Mononuclear cell (primary cell): ENCODE measurements around the gene TRPM6. TPM values are rescaled to one million over a fixed set of nuclear protein-coding genes. Genes with fewer than 3 reads are reported as not detected.

Experiments
- H3K27me3 ChIP-seq: 2 replicates; pipeline ENCODE4 v1.6.0; 2011; ENCODE audit warnings: low read length, control low read depth; ENCODE audit not compliant: insufficient read depth
- H3K4me1 ChIP-seq: 2 replicates; pipeline ENCODE4 v1.5.1; 2011; ENCODE audit warnings: mild to moderate bottlenecking, low read length, control low read depth; ENCODE audit not compliant: insufficient read depth
- H3K4me3 ChIP-seq: 2 replicates; pipeline ENCODE4 v1.5.1; 2011; ENCODE audit warnings: mild to moderate bottlenecking, low read length, moderate library complexity
- H3K9me3 ChIP-seq: 2 replicates; pipeline ENCODE4 v1.5.1; 2011; ENCODE audit warnings: low read depth, mild to moderate bottlenecking, control low read depth, low read length
- total RNA-seq: library from RNA; depleted of rRNA; stranded (reverse); fragments of >200 nt; gene quantifications from one replicate; pipeline ENCODE4 v1.2.3, GENCODE V29; 2012

Gene TRPM6
- total RNA-seq, 1 donor, result 0.31 TPM

DNA sequence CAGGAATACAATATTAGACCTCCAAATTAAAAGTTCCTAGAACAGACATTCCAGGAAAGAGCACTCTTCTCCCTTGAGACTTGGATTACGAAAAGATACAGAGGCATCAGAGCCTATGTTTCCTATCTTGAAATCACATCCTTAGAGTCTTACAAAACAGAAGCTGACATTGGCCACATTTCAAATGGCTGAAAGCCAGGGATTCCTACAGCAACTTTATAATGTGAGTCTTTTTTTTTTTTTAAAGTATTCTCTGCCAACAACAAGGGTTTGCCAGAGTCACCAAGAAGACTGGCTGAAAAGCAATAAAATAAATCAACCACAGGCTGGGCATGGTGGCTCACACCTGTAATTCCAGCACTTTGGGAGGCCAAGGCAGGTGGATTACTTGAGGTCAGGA, 63.1 kb downstream of the TRPM6 start:
- no peaks in the 10 kb centered on the region for H3K4me1 ChIP-seq
- H3K4me3 ChIP-seq, result no peak overlapping the region
- H3K27me3 ChIP-seq, result no peaks in the 10 kb centered on the region
- H3K9me3 ChIP-seq, result no peaks in the 10 kb centered on the region

DNA sequence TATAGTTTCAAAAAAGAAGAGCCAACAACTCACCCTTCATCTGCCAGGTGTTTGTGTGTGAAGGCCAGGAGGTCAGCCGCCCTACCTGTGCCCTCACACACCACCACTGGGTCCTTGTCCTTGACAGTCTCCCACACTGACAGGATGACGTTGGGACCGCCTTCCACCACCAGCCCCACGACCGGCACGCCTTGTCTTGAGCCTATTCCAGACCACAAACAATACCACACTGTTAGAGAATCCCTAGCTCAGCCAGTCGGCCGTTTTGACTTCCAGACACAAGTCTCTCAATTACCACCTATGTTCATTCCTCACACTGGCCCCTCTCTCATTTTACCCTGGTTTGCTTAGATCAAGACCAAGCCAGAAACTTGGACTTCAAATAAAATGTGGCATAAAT, 66.1 kb downstream of the TRPM6 start:
- Histone ChIP-seq H3K9me3 (no peaks in the 10 kb centered on the region), H3K27me3 (no peaks in the 10 kb centered on the region), H3K4me3 (no peak overlapping the region), H3K4me1 (no peaks in the 10 kb centered on the region)

DNA sequence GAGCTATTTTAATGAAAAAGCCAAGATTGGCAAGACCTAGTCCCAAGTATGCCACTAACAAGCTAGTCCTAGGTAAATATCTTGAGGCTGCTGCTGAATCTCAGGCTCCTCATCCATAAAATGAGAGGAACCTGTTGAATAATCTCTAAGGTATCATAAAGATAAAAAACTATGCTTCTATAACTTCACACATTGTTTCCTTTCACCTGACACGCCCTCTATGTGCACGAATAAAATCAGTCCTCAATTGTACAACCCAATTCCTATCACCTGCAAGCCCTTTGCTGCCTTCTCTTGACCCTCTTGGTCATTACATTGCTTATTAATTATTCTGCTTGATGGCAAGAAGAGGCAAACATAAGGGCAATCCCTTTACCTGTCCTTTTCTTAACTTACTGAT, 69.9 kb downstream of the TRPM6 start:
- H3K4me1 ChIP-seq, result no peaks in the 10 kb centered on the region
- no peak overlapping the region for H3K4me3 ChIP-seq
- H3K27me3 ChIP-seq, result no peaks in the 10 kb centered on the region
- H3K9me3 ChIP-seq, result no peaks in the 10 kb centered on the region

DNA sequence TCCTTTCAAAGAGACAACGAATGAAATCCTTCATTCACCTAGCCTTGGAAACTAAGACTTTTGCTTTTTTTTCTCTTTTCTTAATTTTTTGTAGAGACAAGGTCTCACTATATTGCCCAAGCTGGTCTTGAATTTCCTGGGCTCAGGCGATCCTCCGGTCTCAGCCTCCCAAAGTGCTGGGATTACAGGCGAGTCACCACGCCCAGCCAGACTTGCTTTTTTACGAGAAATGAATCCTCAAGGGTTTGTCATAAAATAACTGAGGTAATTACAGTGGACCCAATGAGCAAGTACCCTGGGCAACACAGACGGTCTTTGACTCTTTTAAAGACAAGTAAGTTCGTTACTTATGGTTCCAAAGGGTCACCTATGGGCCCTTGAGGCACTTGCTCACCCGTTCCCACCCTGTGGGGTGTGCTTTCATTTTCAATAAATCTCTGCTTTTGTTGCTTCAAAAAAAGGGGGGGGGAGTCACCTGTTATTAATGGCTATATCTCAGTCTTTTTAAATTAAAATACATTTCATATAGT, 70.4 kb downstream of the TRPM6 start:
- Histone ChIP-seq H3K27me3 (no peaks in the 10 kb centered on the region), H3K4me3 (no peak overlapping the region), H3K9me3 (no peaks in the 10 kb centered on the region), H3K4me1 (no peaks in the 10 kb centered on the region)

DNA sequence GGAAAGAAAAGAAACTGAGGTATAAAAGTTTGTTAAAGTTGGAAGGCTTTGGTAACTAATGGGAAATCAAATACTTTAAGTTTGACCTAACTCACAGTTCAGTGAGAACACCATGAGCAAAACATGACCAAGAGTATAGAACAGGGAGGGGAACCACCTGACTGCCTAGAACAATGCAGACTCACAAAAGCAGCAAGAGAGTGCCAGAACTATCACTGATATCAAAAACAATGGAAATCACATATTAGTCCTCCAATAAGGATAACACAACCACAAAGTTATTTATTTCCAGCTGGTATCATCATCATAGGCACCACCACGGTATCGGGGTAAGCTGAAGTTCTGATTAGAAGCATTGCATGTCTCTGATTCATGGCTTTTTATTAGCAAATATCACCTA, 77.5 kb downstream of the TRPM6 start:
- Histone ChIP-seq H3K27me3 (peaks cover 2% of the 10 kb centered on the region), H3K4me3 (no peak overlapping the region), H3K4me1 (no peaks in the 10 kb centered on the region), H3K9me3 (no peaks in the 10 kb centered on the region)

DNA sequence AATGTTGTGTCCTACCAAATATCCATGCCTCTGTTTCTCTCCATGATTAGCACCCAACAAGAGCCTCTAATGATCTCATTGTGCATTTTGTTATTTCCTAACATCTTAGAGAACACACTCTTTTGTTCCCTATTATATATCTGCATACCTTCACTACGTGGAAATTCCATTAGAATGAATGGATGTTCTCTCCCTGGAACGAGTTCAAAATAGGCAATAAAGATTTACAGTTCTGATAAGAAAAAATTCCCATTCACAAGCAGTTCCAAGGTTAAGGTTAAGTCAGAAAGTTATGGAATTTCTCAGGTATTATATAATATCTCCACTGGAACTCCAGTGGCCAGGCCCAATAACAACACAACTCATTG, 83.7 kb downstream of the TRPM6 start:
- Histone ChIP-seq H3K4me3 (no peak overlapping the region), H3K9me3 (no peaks in the 10 kb centered on the region), H3K4me1 (no peaks in the 10 kb centered on the region), H3K27me3 (peaks cover 5% of the 10 kb centered on the region)

DNA sequence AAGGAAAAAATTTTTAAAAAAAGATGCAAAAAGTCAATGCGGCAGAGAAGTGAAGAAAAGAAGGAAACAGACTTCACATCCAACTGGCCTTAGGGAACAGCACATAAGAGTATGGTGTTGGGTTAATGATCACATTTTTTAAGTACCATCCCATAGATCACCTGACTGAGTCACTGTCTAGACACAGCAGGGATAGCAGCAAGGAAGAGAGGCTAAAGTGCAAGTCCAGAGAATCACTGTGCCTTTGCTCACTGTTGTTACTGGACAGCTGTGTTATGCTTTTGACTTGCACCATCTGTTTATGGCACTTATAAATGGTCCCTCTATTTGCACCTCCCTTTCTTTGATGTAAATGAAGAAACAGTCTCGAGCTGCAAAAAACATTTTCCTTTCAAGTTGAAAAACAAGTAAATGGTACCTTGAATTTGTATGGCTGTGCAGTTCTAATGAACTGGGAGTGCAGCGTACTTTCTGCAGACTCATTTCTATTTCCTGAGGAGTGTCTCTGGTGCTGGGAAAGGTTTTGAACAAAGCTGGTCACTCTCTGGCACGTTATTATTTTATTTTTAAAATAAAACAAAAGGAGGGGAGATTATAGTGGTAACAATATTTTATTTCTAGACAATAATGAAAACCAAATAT, 84.2 kb downstream of the TRPM6 start:
- Histone ChIP-seq H3K4me3 (no peak overlapping the region), H3K27me3 (peaks cover 5% of the 10 kb centered on the region), H3K4me1 (no peaks in the 10 kb centered on the region), H3K9me3 (no peaks in the 10 kb centered on the region)

DNA sequence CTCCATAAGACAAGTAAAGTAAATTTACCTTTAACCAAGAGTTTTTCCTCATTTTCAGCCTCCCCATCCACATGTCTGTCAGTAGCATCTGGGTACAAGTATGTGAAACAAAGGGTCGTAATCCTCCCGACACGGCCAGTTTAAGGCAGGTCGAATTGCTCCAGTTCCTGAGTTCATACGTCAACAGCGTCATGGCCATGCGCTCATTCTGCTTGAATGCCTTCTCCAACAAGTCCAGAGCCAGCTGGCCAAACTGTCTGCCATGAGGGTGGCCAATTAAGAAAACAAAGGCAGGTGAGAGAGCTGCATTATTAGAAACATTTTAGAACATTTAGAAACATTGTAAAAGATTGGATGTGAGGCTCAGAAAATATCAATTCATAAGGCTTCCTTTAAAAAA, 87.5 kb downstream of the TRPM6 start:
- Histone ChIP-seq H3K27me3 (peaks cover 5% of the 10 kb centered on the region), H3K9me3 (no peaks in the 10 kb centered on the region), H3K4me1 (no peaks in the 10 kb centered on the region), H3K4me3 (no peak overlapping the region)

DNA sequence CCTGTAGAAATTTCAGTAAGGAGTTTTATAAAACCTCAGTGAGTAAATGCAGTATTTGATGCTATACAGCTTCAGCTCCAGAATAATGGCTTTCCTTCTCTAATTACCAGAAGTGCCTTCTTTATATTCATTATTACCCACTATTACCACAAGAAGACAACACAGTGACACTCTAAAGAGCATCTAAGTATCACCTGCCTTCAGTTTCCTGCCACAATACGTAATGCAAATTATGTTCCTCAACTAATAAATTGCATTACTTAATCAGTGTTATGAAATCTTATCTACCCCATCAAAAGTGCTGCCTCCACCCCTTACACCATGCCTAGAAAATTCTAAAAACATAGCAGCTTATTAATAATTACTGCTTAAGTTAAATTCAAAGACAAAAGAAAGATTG, 91.9 kb downstream of the TRPM6 start:
- Histone ChIP-seq H3K27me3 (no peaks in the 10 kb centered on the region), H3K9me3 (no peaks in the 10 kb centered on the region), H3K4me3 (no peak overlapping the region), H3K4me1 (no peaks in the 10 kb centered on the region)

DNA sequence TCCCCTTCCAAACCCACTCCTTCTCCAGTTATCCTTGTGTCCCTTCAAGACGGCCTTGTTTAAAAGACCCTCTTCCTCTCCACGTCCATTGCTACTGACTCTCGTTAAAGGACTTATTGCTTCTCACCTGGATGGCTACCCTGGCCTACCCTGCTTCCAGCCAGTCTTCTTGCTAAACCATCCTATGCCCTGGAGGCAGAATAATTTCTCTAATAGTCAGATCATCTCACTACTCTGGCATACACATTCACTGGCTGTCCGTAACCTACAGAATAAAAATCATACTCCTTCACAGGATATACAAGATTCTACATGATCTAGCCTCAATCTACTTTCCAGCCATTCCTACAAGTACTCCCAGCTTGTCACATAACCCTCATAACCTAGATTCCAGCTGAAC, 92.6 kb downstream of the TRPM6 start:
- no peak overlapping the region for H3K4me3 ChIP-seq

DNA sequence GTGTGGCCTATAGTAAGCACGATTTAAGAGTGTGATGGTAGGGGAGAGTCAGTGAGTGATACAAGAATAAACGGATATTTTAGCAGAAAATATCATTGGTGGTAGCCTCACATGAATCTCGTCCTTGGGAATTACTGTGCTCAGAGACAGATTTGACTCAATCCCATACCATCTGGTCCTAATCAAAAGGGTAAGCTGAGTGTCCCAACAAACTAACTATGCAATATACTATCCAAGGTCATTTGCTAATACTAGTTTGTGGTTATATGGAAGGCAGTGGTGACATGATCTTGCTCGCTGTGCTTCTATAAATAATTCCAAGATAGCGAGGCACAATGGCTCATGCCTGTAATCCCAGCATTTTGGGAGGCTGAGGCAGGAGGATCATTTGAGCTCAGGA, 103.2 kb downstream of the TRPM6 start:
- Histone ChIP-seq H3K9me3 (no peaks in the 10 kb centered on the region), H3K4me1 (no peaks in the 10 kb centered on the region), H3K27me3 (no peaks in the 10 kb centered on the region), H3K4me3 (no peak overlapping the region)

More for the DNA sequence above, 92.6 kb downstream of the TRPM6 start:
- Histone ChIP-seq H3K27me3 (no peaks in the 10 kb centered on the region), H3K9me3 (no peaks in the 10 kb centered on the region), H3K4me1 (no peaks in the 10 kb centered on the region)

DNA sequence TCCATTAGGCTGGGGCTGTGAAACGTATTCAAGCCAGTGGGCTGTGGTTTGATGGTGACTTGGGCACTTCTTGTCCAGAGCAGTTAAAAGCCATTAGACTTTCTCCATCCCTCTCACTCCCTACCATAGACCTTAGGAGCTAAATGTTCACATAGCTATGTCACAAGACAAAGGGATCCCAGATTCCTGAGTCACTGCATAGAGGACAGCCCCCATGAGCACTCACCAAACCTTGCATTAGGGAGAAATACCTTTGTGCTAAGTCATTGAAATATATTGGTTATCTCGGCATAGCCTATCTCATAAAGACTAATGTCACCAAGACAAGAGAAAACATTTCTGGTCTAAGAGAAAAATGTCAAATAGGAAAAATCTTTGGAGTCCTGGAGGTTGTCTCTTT, 104.3 kb downstream of the TRPM6 start:
- Histone ChIP-seq H3K9me3 (no peaks in the 10 kb centered on the region), H3K27me3 (no peaks in the 10 kb centered on the region), H3K4me3 (no peak overlapping the region), H3K4me1 (no peaks in the 10 kb centered on the region)

DNA sequence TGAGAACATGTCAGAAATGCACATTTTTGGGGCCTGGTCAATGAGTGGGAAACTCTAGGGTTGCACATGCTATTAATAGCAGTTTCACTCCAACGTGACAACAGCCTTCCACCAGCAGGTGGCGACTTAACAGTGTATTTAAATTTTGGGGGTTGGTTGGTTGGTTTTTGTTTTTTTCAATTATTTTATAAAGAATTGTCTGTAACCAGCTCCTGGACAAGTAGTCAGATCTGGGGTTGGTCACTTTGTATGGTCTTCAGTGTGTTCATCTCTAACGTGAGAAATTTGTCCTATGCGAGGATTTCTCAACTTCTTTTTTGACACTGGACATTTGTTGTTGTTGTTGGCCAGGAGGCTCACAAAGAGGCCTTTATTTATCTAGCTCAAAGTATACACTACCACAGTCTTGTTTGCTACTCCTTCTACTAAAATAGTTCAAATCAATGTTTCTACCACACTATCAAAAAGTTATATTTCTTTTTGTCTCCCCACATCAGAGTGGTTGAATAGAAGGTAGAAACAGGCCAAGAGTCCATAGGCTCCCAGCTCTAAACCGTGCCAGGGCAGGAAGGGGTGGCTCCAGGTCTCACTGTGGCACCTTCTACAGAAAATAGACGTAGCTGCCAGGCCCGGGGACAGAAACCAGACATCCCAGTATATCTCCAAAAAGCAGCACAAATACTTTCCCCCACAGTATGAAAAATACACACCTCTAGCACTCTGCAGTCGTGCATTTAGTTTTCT, 110.4 kb downstream of the TRPM6 start:
- no peaks in the 10 kb centered on the region for H3K4me1 ChIP-seq
- H3K4me3 ChIP-seq, result no peak overlapping the region
- H3K9me3 ChIP-seq, result no peaks in the 10 kb centered on the region
- no peaks in the 10 kb centered on the region for H3K27me3 ChIP-seq

DNA sequence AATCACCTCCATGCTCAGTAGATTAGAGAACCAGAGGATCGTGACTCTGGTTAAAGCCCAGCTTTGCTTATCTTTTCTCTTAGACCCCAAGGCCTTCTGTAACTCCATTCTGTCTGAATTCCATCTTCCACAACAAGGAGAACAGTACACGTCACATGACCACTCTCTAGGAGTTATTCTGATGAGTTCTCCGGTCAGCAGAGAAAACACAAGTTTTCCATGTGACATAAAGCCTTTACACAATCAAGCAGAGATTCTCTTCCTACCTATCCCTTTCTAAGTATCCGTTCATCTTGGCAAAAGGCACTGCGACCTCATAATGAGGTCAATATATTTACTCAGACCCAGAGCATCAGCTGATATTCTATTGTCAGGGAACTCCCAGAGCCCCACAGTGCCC, 112.3 kb downstream of the TRPM6 start:
- no peak overlapping the region for H3K4me3 ChIP-seq
- H3K4me1 ChIP-seq, result no peaks in the 10 kb centered on the region
- no peaks in the 10 kb centered on the region for H3K27me3 ChIP-seq
- no peaks in the 10 kb centered on the region for H3K9me3 ChIP-seq

DNA sequence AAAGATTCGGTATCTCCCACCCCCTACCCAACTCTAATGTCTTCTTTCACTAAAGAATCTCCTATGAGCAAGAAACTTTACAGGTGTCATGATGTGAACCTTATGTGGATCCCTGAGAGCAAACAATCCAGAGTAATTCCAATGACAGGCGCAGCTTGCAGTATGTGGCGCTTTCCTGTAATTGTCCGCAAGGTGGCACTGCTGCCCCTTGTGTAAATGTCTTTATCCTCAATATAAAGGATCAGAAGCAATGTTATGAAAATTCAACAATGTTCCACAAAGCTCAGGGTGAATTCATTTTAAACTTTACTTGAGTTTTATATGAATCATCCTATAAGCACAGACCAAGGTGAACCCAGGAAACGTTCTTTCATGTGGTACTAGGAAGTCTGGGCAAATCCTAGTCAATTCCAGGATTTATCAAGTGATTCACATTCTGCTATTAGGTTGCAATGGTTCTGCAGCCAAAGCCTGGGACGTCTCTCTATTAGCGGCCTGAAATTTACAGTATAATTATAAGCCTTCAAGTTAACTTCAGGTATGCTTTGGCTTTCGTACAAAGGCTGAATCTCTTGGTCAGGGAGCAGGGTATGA, 113.7 kb downstream of the TRPM6 start:
- H3K9me3 ChIP-seq, result no peaks in the 10 kb centered on the region
- no peaks in the 10 kb centered on the region for H3K27me3 ChIP-seq
- H3K4me1 ChIP-seq, result no peaks in the 10 kb centered on the region
- H3K4me3 ChIP-seq, result no peak overlapping the region
